HCT116 (cell line): Measurements from ENCODE around the gene IQSEC3. TPM values are rescaled to one million over a fixed set of nuclear protein-coding genes. Genes with fewer than 3 reads are reported as not detected.

ENCODE experiments used
- ATAC-seq: fragments of 200-7000 bp; cut with Tn5 transposase; 2 replicates; pipeline ENCODE4 v1.9.1; 2020; ENCODE audit warnings: mild to moderate bottlenecking, moderate library complexity
- BruUV-seq: library from RNA; stranded (reverse); fragments of 400-500 nt; replicated peaks from 2 replicates; lab custom pipeline; 2021; lab: Mats Ljungman, UMichigan
- CTCF ChIA-PET: fragments of 300-600 bp; sonication (Branson Sonifier 250); formaldehyde crosslinking; loops from one replicate; lab custom pipeline; 2021; ENCODE audit warnings: antibody characterized with exemption; lab: Charles Lee
- POLR2A ChIA-PET: fragments of 300-600, 350-600 bp; sonication (Branson Sonifier 250); formaldehyde crosslinking; loops from one replicate; lab custom pipeline; 2021; ENCODE audit warnings: antibody characterized with exemption; lab: Charles Lee
- RAD21 ChIA-PET, 2 experiments: fragments of 300-600 bp; sonication (Branson Sonifier 250); formaldehyde crosslinking; loops; one replicate each; lab custom pipeline; 2023; ENCODE audit warnings: low total read pairs in 2 of 2; ENCODE audit not compliant: uncharacterized antibody in 2 of 2, unreplicated experiment in 2 of 2, low non-redundant PET in 1 of 2; lab: Charles Lee
- DNase-seq: peaks from one replicate; pipeline ENCODE4 v3.0.0-alpha.2; 2010; ENCODE audit warnings: low read depth, low spot score
- H2AFZ ChIP-seq: fragments of 200-600 bp; shearing (Covaris generic), sonication (generic); 2 replicates; pipeline ENCODE4 v1.6.1; 2017; ENCODE audit warnings: low read depth, mixed run types, mixed read lengths, antibody characterized with exemption, low read length; ENCODE audit not compliant: poor library complexity, severe bottlenecking
- H3K27ac ChIP-seq: 2 replicates; pipeline ENCODE4 v1.5.1; 2012; ENCODE audit warnings: low read depth, low read length
- H3K27me3 ChIP-seq: fragments of 200-600 bp; sonication (generic); 2 replicates; pipeline ENCODE4 v1.6.1; 2016; ENCODE audit warnings: mixed run types, low read length, mixed read lengths; ENCODE audit not compliant: insufficient read depth
- H3K36me3 ChIP-seq, 2 experiments: fragments of 200-500 bp in 1 of 2; fragments of 200-600 bp in 1 of 2; sonication (Bioruptor generic) in 1 of 2; sonication (generic) in 1 of 2; 2 replicates each; pipeline versions ENCODE4 v1.5.1 to v1.6.1; 2014 to 2016; ENCODE audit warnings: low read length in 2 of 2, inconsistent platforms in 1 of 2, mixed read lengths in 1 of 2, mixed run types in 1 of 2; ENCODE audit not compliant: insufficient read depth in 2 of 2, control insufficient read depth in 1 of 2
- H3K4me1 ChIP-seq, 2 experiments: fragments of 200-600 bp in 1 of 2; sonication (generic) in 1 of 2; 2 replicates each; pipeline versions ENCODE4 v1.5.1 to v1.6.1; 2012 to 2017; ENCODE audit warnings: low read length in 2 of 2, inconsistent platforms in 1 of 2, mild to moderate bottlenecking in 1 of 2, mixed read lengths in 1 of 2, mixed run types in 1 of 2, moderate library complexity in 1 of 2; ENCODE audit not compliant: insufficient read depth in 2 of 2, control insufficient read depth in 1 of 2
- H3K4me2 ChIP-seq: fragments of 200-600 bp; sonication (generic); 2 replicates; pipeline ENCODE4 v1.6.1; 2017; ENCODE audit warnings: mixed run types, low read length, mixed read lengths
- H3K4me3 ChIP-seq, 2 experiments: fragments of 200-600 bp in 1 of 2; sonication (generic) in 1 of 2; replicated peaks in 1 of 2; 2 replicates each; pipeline ENCODE4 v1.5.1; 2011 to 2016; ENCODE audit warnings: low read length in 2 of 2, control low read depth in 1 of 2, low read depth in 1 of 2, mild to moderate bottlenecking in 1 of 2, mixed read lengths in 1 of 2, mixed run types in 1 of 2
- H3K79me2 ChIP-seq: fragments of 200-600 bp; sonication (generic); 2 replicates; pipeline ENCODE4 v1.6.1; 2017; ENCODE audit warnings: mild to moderate bottlenecking, mixed run types, low read length, moderate library complexity, mixed read lengths; ENCODE audit not compliant: insufficient read depth
- H3K9ac ChIP-seq: fragments of 200-600 bp; sonication (generic); 2 replicates; pipeline ENCODE4 v1.6.1; 2016; ENCODE audit warnings: low read length, mixed read lengths
- H3K9me2 ChIP-seq: fragments of 200-600 bp; sonication (generic), shearing (Covaris generic); 2 replicates; pipeline ENCODE4 v1.6.1; 2017; ENCODE audit warnings: mixed run types, mild to moderate bottlenecking, moderate library complexity; ENCODE audit not compliant: insufficient read depth
- H3K9me3 ChIP-seq, 2 experiments: fragments of 200-500 bp in 1 of 2; fragments of 200-600 bp in 1 of 2; sonication (Bioruptor generic) in 1 of 2; sonication (generic) in 1 of 2; 2 replicates each; pipeline ENCODE4 v1.6.1; 2014 to 2017; ENCODE audit warnings: low read length in 2 of 2, mixed read lengths in 2 of 2, inconsistent platforms in 1 of 2, low read depth in 1 of 2, mild to moderate bottlenecking in 1 of 2, mixed run types in 1 of 2, moderate library complexity in 1 of 2; ENCODE audit not compliant: control insufficient read depth in 1 of 2, insufficient read depth in 1 of 2
- H4K20me1 ChIP-seq: fragments of 200-600 bp; sonication (generic), shearing (Covaris generic); 2 replicates; pipeline ENCODE4 v1.6.1; 2017; ENCODE audit warnings: mixed run types, mild to moderate bottlenecking, moderate library complexity; ENCODE audit not compliant: insufficient read depth
- ATF3 ChIP-seq: IDR thresholded peaks from 2 replicates; pipeline ENCODE4 v1.6.1; 2012
- CBX3 ChIP-seq: IDR thresholded peaks from 2 replicates; pipeline ENCODE4 v1.6.1; 2012; ENCODE audit warnings: low read depth
- CEBPB ChIP-seq: IDR thresholded peaks from 2 replicates; pipeline ENCODE4 v1.6.1; 2012; ENCODE audit warnings: low read depth
- CTCF ChIP-seq, 3 experiments: fragments of 200-600 bp in 1 of 3; sonication (generic) in 1 of 3; IDR thresholded peaks in 2 of 3; conservative IDR thresholded peaks in 1 of 3; 2 replicates each; pipeline ENCODE4 v1.5.1; 2012 to 2017; ENCODE audit warnings: low read depth in 2 of 3, low read length in 2 of 3, antibody characterized with exemption in 1 of 3, borderline replicate concordance in 1 of 3, control low read depth in 1 of 3, mild to moderate bottlenecking in 1 of 3, mixed read lengths in 1 of 3, mixed run types in 1 of 3, moderate library complexity in 1 of 3; ENCODE audit not compliant: insufficient read depth in 1 of 3
- EGR1 ChIP-seq: IDR thresholded peaks from 2 replicates; pipeline ENCODE4 v1.6.1; 2012; ENCODE audit warnings: low read depth
- ELF1 ChIP-seq: IDR thresholded peaks from 2 replicates; pipeline ENCODE4 v1.6.1; 2012; ENCODE audit warnings: low read depth, borderline replicate concordance
- FOSL1 ChIP-seq: IDR thresholded peaks from 2 replicates; pipeline ENCODE4 v1.6.1; 2012; ENCODE audit warnings: low read depth
- MAX ChIP-seq: IDR thresholded peaks from 2 replicates; pipeline ENCODE4 v1.6.1; 2012
- POLR2A ChIP-seq: IDR thresholded peaks from 2 replicates; pipeline ENCODE4 v1.7.0; 2011; ENCODE audit warnings: borderline replicate concordance; ENCODE audit not compliant: insufficient read depth, insufficient read length; ENCODE audit errors: extremely low read depth
- SIN3A ChIP-seq: IDR thresholded peaks from 2 replicates; pipeline ENCODE4 v1.6.1; 2012; ENCODE audit warnings: low read depth
- SP1 ChIP-seq: IDR thresholded peaks from 2 replicates; pipeline ENCODE4 v1.6.1; 2012; ENCODE audit warnings: low read depth
- SRF ChIP-seq: IDR thresholded peaks from 2 replicates; pipeline ENCODE4 v1.6.1; 2012; ENCODE audit warnings: low read depth
- TCF7L2 ChIP-seq: IDR thresholded peaks from 2 replicates; pipeline ENCODE4 v1.7.0; 2011; ENCODE audit warnings: borderline replicate concordance, inconsistent platforms; ENCODE audit not compliant: insufficient read depth, insufficient read length; ENCODE audit errors: extremely low read depth
- YY1 ChIP-seq: IDR thresholded peaks from 2 replicates; pipeline ENCODE4 v1.6.1; 2011; ENCODE audit warnings: low read length, low read depth, moderate library complexity, mild to moderate bottlenecking; ENCODE audit not compliant: insufficient replicate concordance; ENCODE audit errors: extremely low read depth
- ZNF274 ChIP-seq: fragments of 200-500 bp; sonication (Bioruptor generic); IDR thresholded peaks from 2 replicates; pipeline ENCODE4 v1.6.1; 2014; ENCODE audit warnings: mild to moderate bottlenecking, low read depth, low read length, inconsistent platforms
- intact Hi-C: fragments of 100-400 bp; cut with micrococcal nuclease; formaldehyde crosslinking; loops from 2 replicates; pipeline ENCODE4 v1.10.0; 2022
- total RNA-seq: library from RNA; stranded (reverse); gene quantifications from one replicate; pipeline ENCODE4 v1.2.1, GENCODE V29; 2021; ENCODE audit not compliant: unreplicated experiment

The IQSEC3 gene
- total RNA-seq, 1 experiment from 2014 or later, result not detected

GRCh38 chr12:163406-163986, 96.9 kb downstream of the IQSEC3 start:
- ChIA-PET RAD21 (no interaction called here), POLR2A (no interaction called here), CTCF (no interaction called here)
- Histone ChIP-seq H2AFZ (no peak overlapping the region), H3K9me3 (no peaks in the 10 kb centered on the region), H3K27me3 (peaks cover 4% of the 10 kb centered on the region; the same call in 1 of the 2 replicates), H4K20me1 (no peaks in the 10 kb centered on the region), H3K9ac (no peak overlapping the region), H3K36me3 (no peaks in the 10 kb centered on the region), H3K79me2 (no peaks in the 10 kb centered on the region), H3K27ac (no peak overlapping the region), H3K9me2 (no peaks in the 10 kb centered on the region), H3K4me2 (no peak overlapping the region), H3K4me3 (no peak overlapping the region), H3K4me1 (no peaks in the 10 kb centered on the region)
- TF ChIP-seq YY1, result no peak
- TF ChIP-seq FOSL1, result no peak
- TF ChIP-seq SRF, result no peak
- TF ChIP-seq SIN3A, result no peak
- TF ChIP-seq MAX, result no peak
- TF ChIP-seq TCF7L2, result no peak
- no peak for TF ChIP-seq EGR1
- no peak for TF ChIP-seq ELF1
- no peak for TF ChIP-seq CEBPB
- TF ChIP-seq CBX3, result no peak
- TF ChIP-seq ZNF274, result no peak
- no TSS peak for BruUV-seq
- DNase-seq (no peak), ATAC-seq (no peak)
- intact Hi-C loops, result loop anchor here (2.0 kb wide), 1 partner anchor 51 kb away; the partner anchor contains the start of gene SLC6A12

GRCh38 chr12:164207-164606, 97.6 kb downstream of the IQSEC3 start:
- ChIA-PET CTCF (no interaction called here), RAD21 (interaction anchor here in 1 of 2 experiments (0.7 kb wide), 1 partner anchor 63 kb away, joined by 3 read pairs; no protein-coding TSS in a partner anchor), POLR2A (no interaction called here)
- no peak overlapping the region for H3K27ac ChIP-seq
- no peaks in the 10 kb centered on the region for H4K20me1 ChIP-seq
- H3K4me2 ChIP-seq, result no peak overlapping the region
- TF ChIP-seq POLR2A (no peak), CTCF (IDR thresholded peaks at IDR 0.05 in 2 of 3, conservative IDR thresholded peaks at IDR 0.05 in 1 of 3; ENCODE audit: borderline replicate concordance in 1 of 3, insufficient read depth in 1 of 3, low read depth in 2 of 3, low read length in 2 of 3) (no peak), FOSL1 (no peak), ATF3 (no peak), SRF (no peak), SIN3A (no peak), YY1 (no peak), SP1 (no peak)
- no peak overlapping the region for H3K4me3 ChIP-seq
- H3K9me2 ChIP-seq, result no peaks in the 10 kb centered on the region
- intact Hi-C loops, result no loop called here
- DNase-seq (no peak), ATAC-seq (peak; percentile 39; the same call in 1 of the 2 replicates)
- H3K9me3 ChIP-seq, result no peaks in the 10 kb centered on the region
- H3K4me1 ChIP-seq, result no peaks in the 10 kb centered on the region
- H3K27me3 ChIP-seq, result peaks cover under 1% of the 10 kb centered on the region; the same call in 1 of the 2 replicates
- no TSS peak for BruUV-seq
- no peaks in the 10 kb centered on the region for H3K79me2 ChIP-seq
- no peaks in the 10 kb centered on the region for H3K36me3 ChIP-seq
- H3K9ac ChIP-seq, result no peak overlapping the region
- no peak overlapping the region for H2AFZ ChIP-seq
